ENCODE measurements around the gene PTPN1. TPM values are rescaled to one million over a fixed set of nuclear protein-coding genes. Genes with fewer than 3 reads are reported as not detected.

The PTPN1 gene
- total RNA-seq, 2 donors from 2014 or later = 33.2 to 37.9 TPM

- intact Hi-C loops (cut with DNase I) = no loop called here
- no peaks in the 10 kb centered on the region for H3K9me3 ChIP-seq
- H3K9ac ChIP-seq (ENCODE audit: low read depth in 2 of 2, low read length in 2 of 2) = no peak overlapping the region
- H3K27me3 ChIP-seq = no peaks in the 10 kb centered on the region
- H3K4me1 ChIP-seq = peaks cover 4% of the 10 kb centered on the region
- H3K36me3 ChIP-seq = no peaks in the 10 kb centered on the region
- no peak for DNase-seq
- TF ChIP-seq CTCF (IDR thresholded peaks at IDR 0.05) = no peak
- no peak overlapping the region for H3K27ac ChIP-seq
- no peak overlapping the region for H3K4me3 ChIP-seq
Observed at GRCh38 chr20:50543326-50543725, 33.1 kb downstream of the PTPN1 start.

DNA sequence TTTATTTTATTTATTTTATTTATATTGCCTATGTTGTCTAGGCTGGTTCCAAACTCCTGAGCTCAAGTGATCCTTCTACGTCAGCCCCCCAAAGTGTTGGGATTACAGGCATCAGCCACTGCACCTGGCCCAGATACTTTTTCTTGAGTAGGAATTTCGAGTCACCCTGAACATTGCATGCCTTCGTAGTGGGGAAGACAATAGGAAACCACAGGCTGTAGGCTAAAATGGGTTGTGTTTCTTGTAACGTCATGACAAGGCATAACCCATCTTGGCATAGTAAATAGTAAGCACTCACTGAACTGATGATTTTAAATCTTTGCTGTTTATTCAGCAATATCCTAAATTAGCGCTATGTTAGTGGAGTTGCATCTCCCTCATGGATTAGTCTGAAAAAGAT is 34.9 kb downstream of the PTPN1 start:
- H3K9ac ChIP-seq (ENCODE audit: low read depth in 2 of 2, low read length in 2 of 2) = no peak overlapping the region
- no peaks in the 10 kb centered on the region for H3K27me3 ChIP-seq
- TF ChIP-seq CTCF (IDR thresholded peaks at IDR 0.05) = no peak
- no peak for DNase-seq
- no peaks in the 10 kb centered on the region for H3K9me3 ChIP-seq
- peaks cover 4% of the 10 kb centered on the region for H3K4me1 ChIP-seq
- H3K36me3 ChIP-seq = no peaks in the 10 kb centered on the region
- H3K4me3 ChIP-seq = no peak overlapping the region
- H3K27ac ChIP-seq = no peak overlapping the region
- intact Hi-C loops (cut with DNase I) = no loop called here

DNA sequence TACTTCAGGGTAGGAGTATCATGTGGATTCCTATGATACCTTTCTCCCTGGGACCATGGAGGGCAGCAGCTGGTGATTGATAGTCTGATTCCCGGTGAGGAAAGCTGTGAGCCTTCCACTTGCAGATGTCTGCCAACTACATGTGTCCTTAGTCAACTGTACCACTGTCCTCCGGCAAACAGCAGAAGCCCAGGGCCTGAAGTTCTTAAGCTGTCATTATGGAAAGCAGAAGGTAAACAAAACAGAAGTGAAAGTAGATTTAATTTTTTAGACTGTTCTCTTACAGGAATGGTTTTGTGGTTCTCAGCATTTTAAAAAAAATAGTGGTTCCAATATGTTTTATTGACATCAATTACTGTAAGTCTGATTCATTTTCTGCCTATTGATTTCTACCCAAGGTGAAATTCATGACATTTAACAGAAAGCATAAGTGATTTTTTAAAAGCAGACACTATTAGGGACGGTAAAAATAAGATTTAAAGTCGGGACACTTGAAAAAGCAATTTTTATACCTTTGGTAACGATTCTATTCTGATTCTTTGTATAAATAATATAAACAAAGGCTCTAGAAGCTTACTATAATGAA is 36.6 kb downstream of the PTPN1 start:
- H3K36me3 ChIP-seq = no peaks in the 10 kb centered on the region
- H3K4me3 ChIP-seq = no peak overlapping the region
- H3K4me1 ChIP-seq = peaks cover 4% of the 10 kb centered on the region
- H3K27me3 ChIP-seq = no peaks in the 10 kb centered on the region
- intact Hi-C loops (cut with DNase I) = no loop called here
- H3K9me3 ChIP-seq = no peaks in the 10 kb centered on the region
- TF ChIP-seq CTCF (IDR thresholded peaks at IDR 0.05) = no peak
- no peak overlapping the region for H3K9ac ChIP-seq (ENCODE audit: low read depth in 2 of 2, low read length in 2 of 2)
- no peak for DNase-seq
- no peak overlapping the region for H3K27ac ChIP-seq

- H3K27ac ChIP-seq = no peak overlapping the region
Observed at GRCh38 chr20:50547964-50548363, 37.8 kb downstream of the PTPN1 start.

DNA sequence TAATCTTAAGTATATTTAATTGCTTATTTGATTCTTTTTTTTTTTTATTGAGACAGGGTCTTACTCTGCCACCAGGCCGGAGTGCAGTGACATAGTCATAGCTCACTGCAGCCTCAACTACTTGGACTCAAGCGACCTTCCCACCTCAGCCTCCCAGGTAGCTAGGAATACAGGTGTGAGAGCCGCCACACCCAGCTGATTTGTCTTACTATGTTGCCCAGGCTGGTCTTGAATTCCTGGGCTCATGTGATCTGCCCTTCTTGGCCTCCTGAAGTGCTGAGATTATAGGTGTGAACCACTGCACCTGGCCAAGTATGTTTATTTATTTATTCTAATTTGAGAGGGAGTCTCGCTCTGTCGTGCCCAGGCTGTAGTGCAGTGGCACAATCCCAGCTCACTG is 38.2 kb downstream of the PTPN1 start:
- no peaks in the 10 kb centered on the region for H3K36me3 ChIP-seq
- no peaks in the 10 kb centered on the region for H3K27me3 ChIP-seq
- DNase-seq = no peak
- no peak for TF ChIP-seq CTCF (IDR thresholded peaks at IDR 0.05)
- H3K9me3 ChIP-seq = no peaks in the 10 kb centered on the region
- H3K9ac ChIP-seq (ENCODE audit: low read depth in 2 of 2, low read length in 2 of 2) = no peak overlapping the region
- H3K4me3 ChIP-seq = no peak overlapping the region
- no peak overlapping the region for H3K27ac ChIP-seq
- intact Hi-C loops (cut with DNase I) = no loop called here
- peaks cover 4% of the 10 kb centered on the region for H3K4me1 ChIP-seq

More at GRCh38 chr20:50547964-50548363, 37.8 kb downstream of the PTPN1 start:
- Histone ChIP-seq H3K9me3 (no peaks in the 10 kb centered on the region), H3K36me3 (no peaks in the 10 kb centered on the region), H3K27me3 (no peaks in the 10 kb centered on the region), H3K4me1 (peaks cover 4% of the 10 kb centered on the region), H3K9ac (ENCODE audit: low read depth in 2 of 2, low read length in 2 of 2) (no peak overlapping the region), H3K4me3 (no peak overlapping the region)
- no peak for TF ChIP-seq CTCF (IDR thresholded peaks at IDR 0.05)
- DNase-seq = no peak
- intact Hi-C loops (cut with DNase I) = no loop called here

Measured in colonic mucosa (tissue), 4 donors.